Stimulated activated CD8-positive, alpha-beta memory T cell treated with anti-CD3 and anti-CD28 coated beads, Interleukin-15, amount 100 ng/mL, for 24 hours (primary cell): ENCODE data around the gene HOXC13.

Experiments
- DNase-seq: peaks from one replicate; pipeline ENCODE4 v3.0.0-alpha.2; 2020; ENCODE audit warnings: low read depth

Gene HOXC13

GRCh38 chr12:53982648-53983567 lies 44.3 kb downstream of the HOXC13 start:
- no peak for DNase-seq

GRCh38 chr12:53983568-53983949 lies 44.9 kb downstream of the HOXC13 start:
- DNase-seq = no peak

DNA sequence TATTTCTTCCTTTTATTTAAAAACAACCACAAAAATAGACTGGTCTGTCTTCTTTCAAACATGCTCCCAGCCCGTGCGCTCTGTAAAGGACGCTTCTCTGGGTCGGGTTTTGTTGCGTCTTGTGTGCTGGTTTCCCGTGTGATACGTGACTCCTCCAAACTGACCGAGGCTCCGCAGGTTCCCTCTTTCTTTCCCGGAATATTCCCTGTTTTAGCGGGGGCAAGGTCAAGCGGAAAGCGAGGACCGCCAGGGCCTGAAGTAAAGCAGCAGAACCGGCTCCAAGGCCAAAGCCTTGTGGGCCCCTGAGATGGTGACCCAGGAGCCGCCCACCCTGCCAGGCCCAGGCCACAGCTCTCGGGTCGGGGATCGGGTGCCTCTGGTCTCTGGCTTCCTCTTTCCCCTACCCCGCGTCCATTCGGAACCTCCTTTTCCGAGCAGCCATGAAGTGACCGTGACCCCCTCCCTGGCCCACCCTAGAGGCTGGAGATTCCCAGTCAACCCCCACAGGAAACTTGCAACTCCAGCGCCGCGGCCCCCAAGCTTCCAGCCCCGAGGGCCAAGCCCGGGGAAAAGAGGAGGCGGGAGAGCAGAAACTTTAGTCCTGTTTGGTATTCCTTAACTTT lies 45.4 kb downstream of the HOXC13 start:
- no peak for DNase-seq

DNA sequence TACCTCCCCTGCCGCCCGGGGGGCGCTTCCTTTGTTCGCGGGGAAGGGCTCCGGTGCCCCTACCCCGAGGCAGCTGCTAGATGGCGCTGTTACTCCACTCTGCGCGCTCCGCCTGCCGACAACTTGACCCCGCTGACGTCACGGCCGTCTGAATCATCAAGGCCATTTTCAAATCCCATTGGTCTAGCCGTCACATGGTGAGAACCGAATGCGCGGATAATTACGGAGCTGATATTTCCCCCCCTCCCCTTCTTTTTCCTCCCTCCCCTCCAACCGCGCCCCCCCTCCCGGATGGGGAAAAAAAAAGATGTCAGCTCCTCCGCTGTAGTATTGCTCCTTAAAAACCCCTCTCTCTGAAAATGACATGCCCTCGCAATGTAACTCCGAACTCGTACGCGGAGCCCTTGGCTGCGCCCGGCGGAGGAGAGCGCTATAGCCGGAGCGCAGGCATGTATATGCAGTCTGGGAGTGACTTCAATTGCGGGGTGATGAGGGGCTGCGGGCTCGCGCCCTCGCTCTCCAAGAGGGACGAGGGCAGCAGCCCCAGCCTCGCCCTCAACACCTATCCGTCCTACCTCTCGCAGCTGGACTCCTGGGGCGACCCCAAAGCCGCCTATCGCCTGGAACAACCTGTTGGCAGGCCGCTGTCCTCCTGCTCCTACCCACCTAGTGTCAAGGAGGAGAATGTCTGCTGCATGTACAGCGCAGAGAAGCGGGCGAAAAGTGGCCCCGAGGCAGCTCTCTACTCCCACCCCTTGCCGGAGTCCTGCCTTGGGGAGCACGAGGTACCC lies 46.5 kb downstream of the HOXC13 start, which contains the start of gene HOXC10:
TSS of gene HOXC10 (plus strand) at position 246 of the 791 bp plus-strand sequence. CDS start at position 360, 114 bp downstream.
- peak; percentile 65 for DNase-seq

- DNase-seq = no peak
Observed at GRCh38 chr12:53985692-53985993, 47.0 kb downstream of the HOXC13 start.

DNA sequence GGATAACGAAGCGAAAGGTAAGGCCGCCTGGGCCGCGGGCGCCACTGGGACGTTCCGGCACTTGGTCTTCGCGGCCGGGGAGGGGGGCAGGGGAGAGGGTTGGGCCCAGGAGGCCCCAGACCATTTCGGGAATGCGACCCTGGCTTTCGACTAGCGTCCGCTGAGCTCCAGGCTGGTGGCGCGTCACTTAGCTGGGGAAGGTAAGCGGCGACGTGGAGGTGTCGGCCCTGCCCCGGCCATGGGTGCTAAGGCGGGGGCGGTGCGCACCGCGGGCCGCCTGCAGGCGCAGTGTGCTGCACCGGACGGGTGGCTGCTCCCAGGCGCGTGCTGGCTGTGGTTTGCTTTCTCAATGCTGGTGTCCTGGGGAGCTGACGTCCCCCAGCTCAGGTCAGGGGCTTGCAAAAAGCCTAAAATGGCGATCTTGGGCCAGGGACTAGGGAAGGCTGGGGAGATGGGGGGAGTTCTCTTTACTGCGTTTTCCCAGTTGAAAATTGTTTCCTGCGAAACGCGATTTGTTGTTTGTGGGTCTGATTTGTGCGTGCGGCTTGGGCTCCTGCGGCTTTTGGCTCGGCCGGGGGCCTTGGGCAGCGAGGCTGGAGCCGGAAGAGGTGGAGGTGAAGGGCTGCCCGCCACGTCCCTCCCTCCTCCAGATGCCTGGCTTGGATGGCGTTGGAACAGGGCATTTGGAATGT lies 47.5 kb downstream of the HOXC13 start:
- DNase-seq = no peak

- DNase-seq = no peak
Observed at GRCh38 chr12:53986686-53987483, 48.3 kb downstream of the HOXC13 start.

DNA sequence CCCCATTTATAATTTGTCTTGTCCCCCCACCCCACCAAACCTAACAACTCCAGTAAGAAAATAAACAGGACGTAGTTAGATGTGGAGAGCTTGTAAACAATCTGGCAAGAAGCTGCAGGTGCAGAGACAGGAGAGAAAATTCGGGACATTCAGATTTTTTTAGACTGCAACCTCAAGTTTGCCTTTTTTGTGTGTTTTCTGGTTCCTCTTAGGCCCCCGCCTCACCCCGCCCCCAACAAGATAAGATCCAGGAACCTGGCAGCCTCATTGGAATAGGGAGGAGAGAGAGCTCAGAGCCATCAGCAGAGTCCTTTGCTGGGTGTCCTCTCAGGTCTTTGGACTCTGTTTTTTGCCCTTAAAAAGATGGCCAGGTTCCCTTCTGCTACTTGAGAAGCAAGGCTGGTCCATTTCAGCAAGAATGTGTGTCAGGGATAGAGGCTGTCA lies 49.2 kb downstream of the HOXC13 start:
- DNase-seq = no peak

- no peak for DNase-seq
Observed at GRCh38 chr12:53988541-53989226, 50.1 kb downstream of the HOXC13 start.

- no peak for DNase-seq
Observed at GRCh38 chr12:53989227-53990113, 50.8 kb downstream of the HOXC13 start.

DNA sequence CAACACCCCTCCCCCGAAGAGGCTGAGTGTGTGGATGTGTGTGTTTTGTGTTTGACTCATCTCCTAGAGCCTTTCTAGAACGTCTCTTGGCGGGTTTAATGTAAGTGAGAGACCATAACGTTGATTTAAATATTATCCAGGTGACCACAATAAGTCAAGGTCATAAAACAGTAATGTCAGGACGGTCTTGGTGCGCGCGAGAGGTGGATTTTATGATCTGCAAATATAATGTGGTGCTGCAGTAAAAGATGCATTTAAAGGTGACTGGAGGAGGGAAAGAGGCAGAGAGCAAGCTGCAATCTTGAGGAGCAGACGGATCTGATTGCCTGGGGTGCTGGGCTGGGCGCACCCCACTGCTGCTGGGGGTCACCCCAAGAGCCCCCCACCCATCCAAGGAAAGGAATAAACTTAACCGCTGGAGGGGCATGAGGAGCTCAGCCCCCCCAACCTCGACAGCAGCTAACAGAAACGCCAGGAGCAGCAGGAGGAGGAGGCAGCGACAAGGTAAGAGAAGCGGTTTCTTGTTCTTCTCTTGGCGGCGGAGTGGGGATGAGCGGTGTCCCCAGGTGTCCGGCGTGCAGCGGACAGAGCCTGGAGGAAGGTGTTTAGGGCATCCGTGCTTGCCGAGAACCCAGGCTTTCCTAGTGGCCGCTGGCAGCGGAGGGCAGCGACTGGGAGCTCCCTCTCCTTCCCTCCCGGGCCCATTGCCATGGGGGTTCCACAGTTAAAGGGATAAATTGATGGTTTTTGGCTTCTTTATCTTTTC lies 51.9 kb downstream of the HOXC13 start:
- DNase-seq = no peak

DNA sequence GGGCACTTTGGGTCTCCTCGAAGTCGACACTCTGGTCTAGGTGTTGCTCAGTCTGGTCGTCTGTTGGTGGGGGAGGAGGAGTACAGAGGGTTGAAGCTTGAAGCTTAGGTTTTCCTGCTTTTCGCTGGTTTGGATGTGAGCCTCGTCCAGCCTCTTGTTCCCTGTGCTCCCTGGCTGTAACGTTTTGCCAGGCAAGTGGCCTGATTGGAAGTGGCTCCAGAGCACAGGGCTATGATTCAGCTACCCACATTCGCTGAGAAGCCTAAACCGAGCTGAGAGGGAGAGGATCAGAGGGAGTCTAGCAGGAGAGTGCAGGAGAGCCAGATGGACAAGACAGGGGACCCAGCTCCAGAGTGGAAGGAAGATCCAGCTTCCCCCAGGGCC lies 52.4 kb downstream of the HOXC13 start:
- DNase-seq = no peak

DNA sequence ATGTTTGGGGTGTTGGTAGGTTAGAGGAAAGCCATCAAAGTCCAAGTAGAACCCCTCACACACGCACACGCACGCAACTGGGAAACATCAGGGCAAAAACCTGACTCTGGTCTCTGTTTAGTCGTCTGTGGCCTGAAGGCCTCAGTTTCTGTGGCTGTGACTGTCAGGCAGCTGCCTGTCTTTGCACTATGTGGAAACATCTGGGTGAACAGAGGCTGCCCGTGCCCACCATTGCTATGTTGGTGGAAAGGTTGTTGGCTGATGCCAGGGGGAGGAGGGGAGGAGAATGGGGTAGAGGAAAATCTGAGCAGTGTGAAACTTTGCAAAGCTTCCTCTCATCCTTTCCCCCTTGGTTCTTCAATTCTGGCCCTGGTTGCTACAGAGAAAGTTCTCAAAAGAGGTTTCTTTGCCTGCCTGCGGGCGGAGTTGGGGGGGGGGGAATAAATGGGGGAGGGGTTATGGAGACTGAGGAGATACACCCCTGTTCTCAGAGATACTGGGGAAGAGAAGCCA lies 53.8 kb downstream of the HOXC13 start:
- DNase-seq = no peak

- DNase-seq = no peak
Observed at GRCh38 chr12:53993162-53994008, 54.8 kb downstream of the HOXC13 start.

GRCh38 chr12:53994009-53994263 lies 55.3 kb downstream of the HOXC13 start:
- DNase-seq = no peak

GRCh38 chr12:53994264-53995001 lies 55.8 kb downstream of the HOXC13 start:
- DNase-seq = no peak

DNA sequence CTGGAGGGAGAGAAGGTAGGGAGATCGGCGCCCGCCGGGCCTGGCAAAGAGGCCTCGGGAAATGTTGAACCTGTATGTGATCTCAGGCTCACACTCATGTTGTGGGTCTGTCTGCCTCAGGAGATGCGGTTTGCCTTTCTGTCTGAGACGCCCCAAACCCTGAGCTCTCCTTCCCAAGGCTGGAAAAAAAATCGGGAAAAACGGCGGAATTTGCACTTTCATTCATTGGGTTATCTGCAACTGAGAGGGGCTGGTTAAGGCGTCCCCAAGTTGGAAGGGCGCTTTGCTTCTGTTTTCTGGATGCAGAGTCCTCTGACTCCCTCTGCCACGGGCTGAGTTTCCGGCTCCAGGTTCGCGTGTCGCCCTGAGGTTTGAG lies 56.4 kb downstream of the HOXC13 start:
- DNase-seq = no peak
